IPS DF 4.7 (cell line): Measurements from ENCODE around the gene NAA15.
"Not testable (repeated sequence)": the region's sequence is repeated elsewhere in the genome, so short reads cannot be mapped to it uniquely, and the experiment has no call there.

ENCODE experiments used
- DNase-seq: peaks from one replicate; pipeline ENCODE4 v3.0.0-alpha.2; 2013; ENCODE audit warnings: low spot score; ENCODE audit errors: extremely low read depth

The NAA15 gene

DNA sequence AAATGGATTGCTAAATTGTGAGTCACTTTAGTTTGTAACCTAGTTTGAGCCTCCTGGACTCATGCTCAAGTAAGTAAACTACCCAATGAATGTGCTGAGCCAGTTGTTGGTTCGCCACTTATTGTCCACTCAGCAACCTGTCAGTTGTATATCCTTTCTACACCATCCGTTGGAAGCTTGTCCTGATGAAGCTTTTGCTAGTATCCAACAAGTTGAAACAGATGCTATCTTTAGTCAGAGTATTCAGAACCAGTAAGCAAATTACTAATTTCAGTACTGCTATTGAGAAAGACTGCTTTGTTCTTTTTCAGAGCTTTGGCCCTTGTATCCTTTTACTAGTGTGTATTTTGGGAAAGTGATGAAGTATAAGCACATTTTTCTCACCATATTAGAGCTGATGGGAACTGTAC is 4.3 kb upstream of the NAA15 start:
- DNase-seq = no peak

DNA sequence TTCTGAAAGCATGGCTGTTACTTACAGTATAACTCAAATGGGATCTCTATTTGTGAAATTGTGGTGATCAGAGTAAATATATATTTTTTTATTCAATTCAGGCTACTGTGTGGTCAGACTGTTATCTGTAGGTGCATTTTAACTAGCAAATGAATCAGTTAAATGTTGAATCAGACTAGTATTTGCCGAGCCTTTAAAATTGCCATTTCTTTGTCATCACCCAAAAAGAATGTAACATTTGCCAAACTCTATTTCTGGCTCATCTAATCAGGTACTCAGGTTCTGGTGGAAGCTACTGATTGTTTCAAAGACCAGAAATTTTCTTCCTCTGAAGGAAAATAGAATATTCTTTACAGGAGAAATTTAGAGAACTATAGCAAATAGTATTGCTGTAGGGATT is 1.8 kb upstream of the NAA15 start:
- no peak for DNase-seq

DNA sequence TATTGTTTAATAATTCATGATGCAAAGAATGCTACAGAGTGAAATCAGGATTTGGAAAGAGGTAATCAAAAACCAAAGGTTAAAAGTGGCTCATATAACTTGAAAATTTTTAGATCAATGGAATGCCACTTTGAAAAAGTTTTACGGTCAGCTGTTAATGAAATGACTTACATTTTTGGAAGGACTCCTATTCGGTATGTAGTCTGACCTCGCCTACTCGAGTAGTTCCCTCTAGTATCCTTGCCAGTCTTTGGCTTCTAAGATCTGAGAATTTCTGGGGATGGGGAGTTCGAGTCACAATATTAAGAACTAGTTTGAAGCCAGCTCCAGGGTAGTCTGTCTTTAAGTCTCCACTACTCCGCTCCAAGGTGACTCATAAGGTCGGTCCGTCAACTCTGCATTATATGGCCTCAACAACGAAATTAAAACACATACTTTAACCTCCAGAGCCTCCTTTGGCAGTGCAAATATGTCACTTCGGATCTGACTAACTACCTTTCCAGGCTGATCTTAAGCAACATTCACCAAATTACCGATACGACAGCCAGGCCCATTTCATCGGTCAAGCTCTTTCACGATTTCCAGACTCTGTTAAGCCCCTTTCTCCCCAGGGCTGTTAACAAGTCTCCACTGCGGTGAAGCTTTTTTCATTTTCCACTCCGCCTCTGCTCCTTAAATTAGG is 733 bp upstream of the NAA15 start:
- DNase-seq = no peak

DNA sequence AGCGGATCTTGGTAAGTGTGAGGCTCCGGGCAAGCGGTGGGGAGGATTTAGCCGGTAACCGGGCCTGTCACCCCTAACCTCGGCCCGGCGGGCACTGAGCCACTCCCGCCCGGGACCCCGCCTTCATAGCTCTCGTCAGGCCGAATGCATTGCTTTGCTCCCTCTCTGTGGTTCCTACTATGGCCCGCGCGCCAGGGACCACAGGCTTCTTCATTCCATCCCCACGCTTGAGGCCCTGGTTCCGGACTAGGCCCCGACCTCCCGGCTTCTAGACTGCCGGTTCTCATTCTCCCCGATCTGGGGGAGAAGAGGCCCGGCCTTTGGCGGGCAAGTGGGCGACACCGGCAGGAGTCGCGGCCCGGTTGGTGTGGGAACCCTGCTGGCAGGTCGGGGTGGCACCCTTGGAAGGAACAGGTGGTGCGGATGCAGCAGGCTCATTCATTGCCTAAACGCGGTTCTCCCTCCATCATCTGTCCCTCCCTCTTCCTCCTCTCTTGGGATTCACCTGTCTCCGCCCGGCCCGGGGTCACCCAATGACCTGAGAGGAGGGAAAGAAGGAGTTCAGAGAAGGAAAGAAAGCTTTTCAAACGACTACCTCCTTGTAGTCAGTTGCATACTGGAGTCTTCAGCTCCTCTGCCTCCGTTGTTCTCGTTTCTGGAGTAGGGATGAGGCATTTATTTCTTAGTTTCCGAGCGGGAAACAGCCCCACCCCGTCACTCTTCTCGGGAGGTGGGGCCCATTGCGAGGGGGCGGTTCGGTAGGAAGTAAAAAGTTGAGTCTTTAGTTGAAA is 711 bp downstream of the NAA15 start, which contains the start of gene NDUFC1:
Gene NDUFC1, minus strand, starts transcription at position 657 of the 791 bp plus-strand sequence. CDS start 6,679 bp downstream, outside the sequence.
- no peak for DNase-seq

DNA sequence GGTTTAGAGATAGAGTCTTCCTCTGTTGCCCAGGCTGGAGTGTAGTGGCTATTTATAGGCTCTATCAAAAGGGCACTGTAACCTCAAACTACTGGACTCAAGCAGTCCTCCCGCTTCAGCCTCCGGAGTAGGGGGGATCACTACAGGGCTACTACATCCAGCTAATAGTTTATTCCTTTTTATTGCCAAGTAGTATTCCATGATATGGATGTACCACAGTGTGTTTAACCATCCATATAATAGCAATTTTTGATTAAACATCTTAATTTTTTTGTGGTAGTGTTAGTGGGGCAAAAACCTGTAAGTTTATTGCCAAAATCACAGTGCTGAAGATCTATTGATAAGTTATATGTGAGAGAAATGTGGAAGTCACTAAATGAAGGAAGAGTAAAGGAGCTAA is 3.6 kb downstream of the NAA15 start:
- DNase-seq = no peak

DNA sequence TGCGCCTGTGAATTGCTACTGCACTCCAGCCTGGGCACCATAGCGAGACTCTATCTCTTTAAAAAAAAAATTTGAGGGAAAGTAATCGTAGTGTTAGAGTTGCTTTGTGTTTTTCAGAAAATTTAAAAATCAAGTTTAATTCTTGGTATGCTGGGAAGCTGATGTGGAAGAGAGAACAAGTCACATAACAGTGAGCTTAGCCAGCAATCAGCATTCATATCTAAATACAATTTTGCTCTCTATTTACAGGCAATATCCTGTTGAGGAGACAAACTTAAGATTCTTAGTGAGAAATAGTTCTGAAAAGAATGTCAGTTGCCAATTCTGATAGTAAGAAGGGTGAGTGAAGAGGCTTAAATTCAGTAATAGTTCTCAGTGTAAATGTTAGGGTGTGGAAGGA is 10.6 kb downstream of the NAA15 start:
- DNase-seq = no peak

DNA sequence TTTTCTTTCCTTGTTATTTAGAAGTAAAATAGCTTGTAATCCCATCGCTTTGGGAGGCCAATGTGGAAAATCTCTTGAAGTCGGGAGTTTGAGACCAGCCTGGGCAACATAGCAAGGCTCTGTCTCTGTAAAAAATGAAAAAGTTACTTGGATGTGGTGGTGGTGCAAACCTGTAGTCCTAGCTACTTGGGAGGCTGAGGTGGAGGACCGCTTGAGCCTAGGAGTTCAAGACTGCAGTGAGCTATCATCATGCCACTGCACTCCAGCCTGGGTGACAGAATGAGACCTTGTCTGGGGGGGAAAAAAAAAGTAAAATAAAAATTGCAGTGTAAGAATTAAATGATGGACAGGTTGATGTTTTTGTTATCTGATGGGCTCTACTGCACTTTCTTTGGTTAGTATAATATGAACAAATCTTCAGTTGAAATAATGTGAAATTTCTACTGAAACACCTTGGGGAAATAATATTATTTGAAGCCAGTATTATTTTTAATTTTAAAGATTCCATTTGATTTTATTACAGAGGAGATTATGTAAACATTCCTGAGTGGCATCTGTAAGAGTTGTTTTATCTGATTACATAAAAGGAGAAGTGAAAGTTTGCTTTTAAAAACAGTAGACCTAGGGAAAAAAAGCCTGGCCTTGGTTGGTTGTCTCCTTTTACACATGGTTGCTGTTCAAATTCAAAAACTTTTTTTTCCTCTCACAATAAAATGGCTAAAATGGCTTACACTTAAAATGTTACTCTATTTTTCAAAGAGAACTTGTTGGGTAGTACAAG is 11.4 kb downstream of the NAA15 start:
- no peak for DNase-seq

DNA sequence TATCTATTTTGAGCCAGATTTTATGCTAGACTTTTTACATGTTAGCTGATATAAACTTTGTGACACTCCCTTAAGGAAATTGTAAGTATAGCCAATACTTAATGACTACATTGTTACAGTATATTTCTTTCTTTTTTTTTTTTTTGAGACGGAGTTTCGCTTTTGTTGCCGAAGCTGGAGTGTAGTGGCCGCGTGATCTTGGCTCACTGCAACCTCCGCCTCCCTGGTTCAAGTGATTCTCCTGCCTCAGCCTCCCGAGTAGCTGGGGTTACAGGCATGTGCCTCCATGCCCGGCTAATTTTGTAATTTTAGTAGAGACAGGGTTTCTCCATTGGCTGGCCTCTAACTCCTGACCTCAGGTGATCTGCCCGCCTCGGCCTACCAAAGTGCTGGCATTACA is 12.1 kb downstream of the NAA15 start:
- not testable (repeated sequence) for DNase-seq

DNA sequence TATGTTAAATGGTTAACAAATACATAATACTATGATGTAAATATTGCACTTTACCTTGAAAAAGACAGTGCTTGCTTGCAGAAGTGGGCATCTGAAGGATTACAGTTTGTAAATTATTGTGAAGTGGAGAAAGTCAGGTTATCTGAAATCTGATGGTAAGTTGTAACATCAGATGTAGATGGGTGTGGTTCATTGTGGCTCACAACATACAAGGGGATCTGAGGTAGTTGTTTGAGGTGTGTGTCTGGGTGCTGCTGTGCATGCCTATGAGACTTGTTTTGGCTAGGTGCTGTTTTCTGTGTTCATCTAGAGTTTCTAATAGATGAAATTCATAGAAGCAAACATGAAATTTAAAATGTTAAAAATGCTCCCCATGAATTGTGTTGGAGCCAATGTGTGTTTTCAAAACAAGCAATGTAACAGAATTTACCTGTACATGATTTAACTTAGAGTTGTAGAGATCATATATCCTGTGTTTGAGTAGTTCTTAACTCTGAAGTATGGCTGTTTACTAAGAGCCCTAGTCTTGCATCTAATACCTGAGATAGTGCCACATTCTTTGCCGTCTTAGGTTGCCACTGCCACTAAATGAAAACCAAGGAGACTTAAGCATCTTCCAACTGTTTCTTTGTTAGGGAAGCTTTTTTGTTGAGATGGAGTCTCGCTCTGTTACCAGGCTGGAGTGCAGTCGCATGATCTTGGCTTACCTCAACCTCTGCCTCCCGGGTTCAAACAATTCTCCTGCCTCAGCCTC is 12.9 kb downstream of the NAA15 start:
- no peak for DNase-seq

DNA sequence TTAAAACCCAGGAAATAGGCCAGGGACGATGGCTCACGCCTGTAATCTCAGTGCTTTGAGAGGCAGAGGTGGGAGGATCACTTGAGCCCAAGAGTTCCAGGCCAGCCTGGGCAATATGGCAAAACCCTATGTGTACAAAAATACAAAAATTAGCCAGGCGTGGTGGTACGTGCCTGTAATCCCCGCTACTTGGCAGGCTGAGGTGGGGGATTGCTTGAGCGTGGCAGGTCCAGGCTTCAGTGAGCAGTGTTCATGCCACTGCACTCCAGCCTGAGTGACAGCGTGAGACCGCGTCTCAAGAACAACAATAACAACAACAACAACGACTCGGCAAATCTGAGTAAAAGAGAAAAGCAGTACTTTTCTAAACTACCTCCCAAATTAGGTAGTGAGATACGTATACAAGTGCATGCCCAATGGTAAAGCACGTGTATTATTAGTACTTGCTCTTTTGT is 13.9 kb downstream of the NAA15 start:
- DNase-seq = no peak

DNA sequence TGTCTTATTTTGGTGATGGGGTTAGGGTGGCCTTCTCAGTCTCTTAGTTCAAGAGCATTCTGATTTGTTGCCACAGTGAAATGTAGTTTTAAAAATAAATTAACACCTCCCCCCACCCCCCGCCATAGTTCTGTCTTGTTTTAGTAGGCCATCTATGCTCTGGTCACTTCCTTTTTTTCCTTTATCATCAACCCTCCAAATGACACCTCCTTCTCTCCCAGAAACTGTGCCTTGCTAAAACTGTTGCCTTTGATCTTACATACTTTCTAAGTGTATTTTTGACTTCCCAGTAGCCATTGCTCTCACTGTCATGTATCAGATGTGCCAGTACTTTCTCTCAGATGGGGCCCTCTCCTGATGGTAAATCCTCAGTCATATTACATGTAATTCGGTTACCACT is 15.4 kb downstream of the NAA15 start:
- DNase-seq = no peak

DNA sequence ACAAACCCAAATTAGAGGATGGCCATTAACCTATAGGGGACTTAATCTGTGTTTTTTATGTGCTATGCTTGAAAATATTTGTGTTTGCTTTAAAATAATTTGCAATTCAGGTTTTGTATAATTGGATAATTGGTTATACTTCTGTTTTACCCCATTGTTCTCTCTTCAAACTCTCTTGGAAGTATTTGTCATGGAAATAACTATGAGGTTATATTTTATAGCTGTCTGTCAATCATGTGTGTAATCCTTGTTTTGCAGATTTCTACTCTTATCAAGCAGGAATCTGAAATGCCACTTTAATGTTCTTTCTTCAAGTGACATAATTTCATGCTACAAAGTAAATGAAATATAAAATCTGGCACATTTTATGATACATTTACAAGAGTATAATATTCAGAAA is 16.3 kb downstream of the NAA15 start:
- DNase-seq = no peak

DNA sequence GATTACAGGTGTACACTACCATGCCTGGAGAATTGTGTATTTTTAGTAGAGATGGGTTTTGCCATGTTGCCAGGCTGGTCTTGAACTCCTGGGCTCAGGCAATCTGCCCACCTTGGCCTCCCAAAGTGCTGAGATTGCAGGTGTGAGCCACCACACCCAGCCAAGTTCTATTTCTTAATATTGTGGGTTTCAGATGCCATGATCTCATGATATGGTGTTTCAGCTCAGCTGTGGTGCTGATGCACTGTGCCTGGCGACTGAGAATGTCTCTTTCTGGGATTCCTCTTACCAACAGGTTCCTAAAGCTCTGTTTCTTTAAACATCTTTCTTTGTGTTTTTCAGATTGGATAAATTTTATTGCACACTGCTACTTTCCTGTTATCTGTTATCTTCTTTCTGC is 18.3 kb downstream of the NAA15 start:
- no peak for DNase-seq

DNA sequence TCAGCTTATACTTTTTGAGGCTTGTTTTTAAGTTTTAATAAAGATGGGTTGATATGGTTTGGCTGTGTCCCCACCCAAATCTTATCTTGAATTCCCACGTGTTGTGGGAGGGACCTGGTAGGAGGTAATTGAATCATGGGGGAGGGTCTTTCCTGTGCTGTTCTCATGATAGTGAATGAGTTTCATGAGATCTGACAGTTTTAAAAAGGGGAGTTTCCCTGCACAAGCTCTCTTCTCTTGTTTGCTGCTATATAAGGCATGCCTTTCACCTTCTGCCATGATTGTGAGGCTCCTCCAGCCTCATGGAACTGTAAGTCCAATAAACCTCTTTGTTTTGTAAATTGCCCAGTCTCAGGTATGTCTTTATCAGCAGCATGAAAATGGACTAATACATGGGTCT is 20.8 kb downstream of the NAA15 start:
- DNase-seq = not testable (repeated sequence)

DNA sequence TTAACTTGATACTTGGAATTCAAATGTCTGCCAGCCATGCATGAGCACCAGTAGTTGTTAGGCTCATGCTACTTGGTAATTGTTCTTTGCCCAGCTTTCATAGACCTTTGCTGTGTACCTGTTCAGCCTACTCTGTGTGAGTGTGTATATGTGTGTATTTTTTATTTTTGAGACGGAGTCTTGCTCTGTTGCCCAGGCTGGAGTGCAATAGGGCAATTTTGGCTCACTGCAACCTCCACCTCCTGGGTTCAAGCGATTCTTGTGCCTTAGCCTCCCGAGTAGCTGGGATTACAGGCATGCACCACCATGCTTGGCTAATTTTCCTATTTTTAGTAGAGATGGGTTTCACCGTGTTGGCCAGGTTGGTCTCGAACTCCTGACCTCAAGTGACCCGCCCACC is 21.2 kb downstream of the NAA15 start:
- DNase-seq = not testable (repeated sequence)

DNA sequence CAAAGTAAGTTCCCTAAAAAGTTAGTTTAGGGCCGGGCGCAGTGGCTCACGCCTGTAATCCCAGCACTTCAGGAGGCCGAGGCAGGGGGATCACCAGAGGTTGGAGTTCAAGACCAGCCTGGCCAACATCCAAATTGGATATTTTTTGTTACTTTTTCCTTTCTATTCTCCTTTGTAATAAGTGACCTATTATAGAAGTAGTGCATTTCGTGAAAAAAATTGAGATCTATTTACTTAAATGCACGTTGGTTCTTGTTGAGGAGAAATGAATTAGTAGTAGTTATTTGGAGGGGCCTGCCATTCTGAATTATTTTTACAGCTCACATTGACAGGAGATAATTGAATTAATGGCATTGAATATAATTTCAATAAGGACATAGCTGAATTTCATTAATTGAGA is 23.3 kb downstream of the NAA15 start:
- DNase-seq = no peak

DNA sequence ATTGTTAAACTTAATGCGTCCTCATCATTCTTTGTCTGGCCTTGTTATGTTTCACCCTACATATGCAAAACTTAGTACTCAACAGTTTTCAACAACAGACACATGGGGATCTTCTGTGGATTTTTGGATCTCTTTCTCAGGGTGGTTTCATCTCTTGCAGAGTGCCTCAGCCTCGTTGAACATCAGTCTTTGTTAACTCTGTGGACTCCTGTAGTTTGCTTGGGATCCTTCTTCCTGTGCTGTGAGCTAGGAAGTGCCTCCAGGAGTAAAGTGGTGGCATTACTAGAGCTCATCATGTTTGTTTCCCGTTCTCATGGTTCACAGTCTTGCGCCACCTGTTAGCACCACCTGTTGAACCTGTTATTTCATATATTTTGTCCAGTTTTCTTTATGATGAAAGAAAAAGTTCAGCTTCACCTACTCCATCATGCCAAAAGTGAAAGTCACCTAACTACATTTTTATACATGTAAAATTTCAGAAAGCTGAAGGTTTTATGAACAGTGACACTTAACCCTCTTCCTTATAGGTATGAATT is 28.4 kb downstream of the NAA15 start:
- DNase-seq = no peak

DNA sequence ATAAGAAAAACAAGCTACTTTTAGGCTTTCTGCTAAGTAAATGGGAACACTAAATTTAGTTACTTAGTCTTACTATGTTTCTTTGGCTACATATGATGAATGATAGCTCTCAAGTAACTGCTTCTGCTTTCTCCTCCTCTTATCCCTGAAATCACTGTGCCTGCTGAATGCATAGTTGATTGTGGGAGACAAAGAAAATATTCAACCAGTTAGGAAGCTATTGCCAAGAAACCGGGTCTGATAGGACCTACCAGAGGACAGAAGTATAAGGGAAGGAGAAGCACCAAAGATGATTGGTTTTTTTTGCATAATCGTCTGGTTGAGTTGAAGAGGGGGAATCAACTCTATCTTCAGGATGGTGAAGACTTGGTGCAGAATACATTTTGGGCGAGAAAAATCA is 29.0 kb downstream of the NAA15 start:
- DNase-seq = no peak

DNA sequence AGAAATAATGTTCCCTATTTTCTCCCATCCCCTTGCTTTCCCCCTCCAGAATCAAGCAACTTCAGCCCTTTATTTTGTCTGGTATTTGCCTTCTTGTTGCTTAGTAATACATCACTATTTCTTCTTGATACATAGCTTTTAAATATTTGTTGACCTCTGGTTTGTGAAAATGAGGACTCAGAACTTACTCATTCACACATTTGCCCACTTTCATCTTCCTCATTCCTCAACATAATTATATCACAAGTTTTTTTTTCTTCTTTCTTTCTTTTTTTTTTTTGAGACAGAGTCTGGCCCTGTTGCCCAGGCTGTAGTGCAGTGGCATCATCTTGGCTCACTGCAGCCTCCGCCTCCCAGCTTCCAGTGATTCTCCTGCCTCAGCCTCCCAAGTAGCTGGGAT is 29.9 kb downstream of the NAA15 start:
- DNase-seq = no peak

DNA sequence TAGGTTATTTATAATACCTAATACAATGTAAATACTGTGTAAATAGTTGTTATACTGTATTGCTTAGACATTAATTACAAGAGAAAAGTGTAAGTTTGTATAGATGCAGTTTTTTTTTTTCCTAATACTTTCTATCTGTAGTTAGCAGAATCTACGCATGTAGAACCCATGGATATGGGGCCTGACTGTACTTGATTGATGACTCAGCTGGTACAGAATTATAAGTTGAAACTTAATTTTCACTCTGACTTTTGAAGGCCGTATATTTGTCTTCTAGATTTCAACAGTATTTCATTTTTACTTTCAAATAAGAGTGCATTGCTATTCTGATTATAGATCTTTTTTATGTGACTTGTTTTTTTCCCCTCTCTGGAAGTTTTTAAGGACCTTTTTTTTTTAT is 31.7 kb downstream of the NAA15 start:
- DNase-seq = no peak

DNA sequence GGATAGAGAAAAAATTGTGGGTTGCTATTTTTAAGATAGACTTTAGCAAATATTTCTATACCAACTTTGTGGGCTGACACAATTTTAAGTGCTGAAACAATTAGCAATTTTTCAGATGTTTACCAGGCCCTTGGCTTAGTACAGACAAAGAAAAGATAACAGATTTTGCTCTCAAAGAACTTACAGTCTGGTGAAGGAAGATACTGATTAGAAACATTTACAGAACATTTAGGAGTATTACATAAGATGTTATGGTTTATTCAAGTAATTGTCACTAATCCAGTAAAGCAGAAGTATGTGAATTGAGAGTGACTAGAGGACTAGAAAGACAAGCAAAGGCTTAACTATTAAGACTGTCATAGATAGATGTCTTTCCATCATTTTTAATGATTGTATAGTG is 36.3 kb downstream of the NAA15 start:
- DNase-seq = no peak
